Measurements from ENCODE around the gene EXOC4. TPM values are rescaled to one million over a fixed set of nuclear protein-coding genes. Genes with fewer than 3 reads are reported as not detected.

EXOC4 gene
- total RNA-seq, 4 donors from 2014 or later = 82.4 to 204 (median 128) TPM

DNA sequence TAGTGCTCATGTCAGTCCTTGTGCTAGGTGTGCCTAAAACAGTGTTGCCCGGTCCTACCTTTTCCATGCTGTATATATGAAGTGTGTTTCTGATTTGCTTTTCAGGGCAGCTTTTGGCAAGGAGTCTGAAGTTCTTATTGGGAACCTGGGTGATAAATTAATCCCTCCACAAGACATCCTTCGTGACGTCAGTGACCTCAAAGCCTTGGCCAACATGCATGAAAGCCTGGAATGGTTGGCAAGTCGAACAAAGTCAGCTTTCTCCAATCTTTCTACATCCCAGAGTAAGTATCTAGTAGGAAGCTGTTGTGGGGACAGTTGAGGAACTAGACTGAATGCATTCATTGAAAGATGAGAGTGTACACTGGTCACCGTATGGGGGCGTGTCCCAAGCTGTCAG is 684.9 kb downstream of the EXOC4 start:
- no peak for DNase-seq
- in situ Hi-C loops (cut with MboI; ENCODE audit: low pct_ligation_motif_present in 1 of 4, low pct_unique_long_range_greater_than_20kb in 1 of 4, low sequenced_read_pairs in 3 of 4) (no loop called here), intact Hi-C loops (cut with DNase I; ENCODE audit: low total_unique reads) (no loop called here)
- H3K4me3 ChIP-seq = no peak overlapping the region
- H3K27me3 ChIP-seq = no peaks in the 10 kb centered on the region
- TF ChIP-seq POLR2A (IDR thresholded peaks at IDR 0.05) = no peak
- TF ChIP-seq, protein P1, sequence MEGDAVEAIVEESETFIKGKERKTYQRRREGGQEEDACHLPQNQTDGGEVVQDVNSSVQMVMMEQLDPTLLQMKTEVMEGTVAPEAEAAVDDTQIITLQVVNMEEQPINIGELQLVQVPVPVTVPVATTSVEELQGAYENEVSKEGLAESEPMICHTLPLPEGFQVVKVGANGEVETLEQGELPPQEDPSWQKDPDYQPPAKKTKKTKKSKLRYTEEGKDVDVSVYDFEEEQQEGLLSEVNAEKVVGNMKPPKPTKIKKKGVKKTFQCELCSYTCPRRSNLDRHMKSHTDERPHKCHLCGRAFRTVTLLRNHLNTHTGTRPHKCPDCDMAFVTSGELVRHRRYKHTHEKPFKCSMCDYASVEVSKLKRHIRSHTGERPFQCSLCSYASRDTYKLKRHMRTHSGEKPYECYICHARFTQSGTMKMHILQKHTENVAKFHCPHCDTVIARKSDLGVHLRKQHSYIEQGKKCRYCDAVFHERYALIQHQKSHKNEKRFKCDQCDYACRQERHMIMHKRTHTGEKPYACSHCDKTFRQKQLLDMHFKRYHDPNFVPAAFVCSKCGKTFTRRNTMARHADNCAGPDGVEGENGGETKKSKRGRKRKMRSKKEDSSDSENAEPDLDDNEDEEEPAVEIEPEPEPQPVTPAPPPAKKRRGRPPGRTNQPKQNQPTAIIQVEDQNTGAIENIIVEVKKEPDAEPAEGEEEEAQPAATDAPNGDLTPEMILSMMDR (IDR thresholded peaks at IDR 0.05) = no peak
- TF ChIP-seq POLR2AphosphoS5 (IDR thresholded peaks at IDR 0.05) = no peak
- no peak for TF ChIP-seq EP300 (IDR thresholded peaks at IDR 0.05; ENCODE audit: low read depth)
- H3K4me1 ChIP-seq = no peaks in the 10 kb centered on the region
- no peaks in the 10 kb centered on the region for H3K9me3 ChIP-seq
- H3K27ac ChIP-seq = no peak overlapping the region
- WGBS, 2 donors (ENCODE audit: low coverage in 1 of 2) = 94 to 100% methylated on average over 3 to 6 of the region's 6 CpGs
- peaks cover 0 to 3% (median 0%) of the 10 kb centered on the region in 4 donors for H3K36me3 ChIP-seq

DNA sequence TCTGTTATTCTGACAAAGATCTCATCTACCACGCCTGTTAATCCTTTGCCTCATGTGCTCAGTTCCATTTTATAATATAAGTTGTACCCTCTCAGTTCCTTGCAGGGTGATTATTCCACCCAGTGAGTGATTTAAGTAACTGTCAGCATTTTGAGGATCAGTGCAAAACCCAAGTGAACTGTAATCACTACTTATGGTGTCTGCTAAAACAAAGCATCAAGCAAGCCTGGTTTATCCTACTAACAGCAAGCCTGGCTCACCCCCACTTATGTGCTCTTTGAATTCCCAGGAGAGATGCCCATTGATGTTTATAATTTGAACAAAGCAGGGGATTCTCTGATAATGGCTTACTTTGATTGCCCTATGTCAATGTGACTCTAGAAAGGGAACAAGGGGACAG is 687.5 kb downstream of the EXOC4 start:
- WGBS, 2 donors (ENCODE audit: low coverage in 1 of 2) = 83 to 100% methylated on average over 1 of the region's 1 CpG

DNA sequence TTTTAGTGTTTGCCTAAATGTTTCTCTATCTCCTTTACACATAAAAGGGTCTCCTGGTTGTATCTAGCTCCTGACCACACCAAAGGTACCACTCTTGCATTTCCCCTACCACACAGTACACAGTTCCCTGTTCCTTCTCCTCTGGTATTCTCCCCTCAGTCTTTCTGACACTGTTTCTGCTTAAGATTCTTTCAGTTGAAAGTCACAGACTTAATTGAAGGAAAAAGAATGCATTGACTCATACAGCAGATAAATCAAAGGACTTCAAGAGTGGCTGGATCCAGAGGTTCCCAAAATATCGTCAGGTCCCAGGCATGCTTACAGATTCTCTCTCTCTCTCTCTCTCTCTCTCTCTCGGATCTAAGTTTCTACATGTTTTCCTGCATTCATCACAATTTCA is 688.6 kb downstream of the EXOC4 start:
- in situ Hi-C loops (cut with MboI; ENCODE audit: low pct_ligation_motif_present in 1 of 4, low pct_unique_long_range_greater_than_20kb in 1 of 4, low sequenced_read_pairs in 3 of 4) (no loop called here), intact Hi-C loops (cut with DNase I; ENCODE audit: low total_unique reads) (no loop called here)
- no peaks in the 10 kb centered on the region for H3K9me3 ChIP-seq
- no peak for DNase-seq
- H3K36me3 ChIP-seq = peaks cover 0 to 3% (median 0%) of the 10 kb centered on the region in 4 donors
- 69 to 93% methylated on average over 2 of the region's 2 CpGs for WGBS, 2 donors (ENCODE audit: low coverage in 1 of 2)
- no peak overlapping the region for H3K27ac ChIP-seq
- no peaks in the 10 kb centered on the region for H3K4me1 ChIP-seq
- no peaks in the 10 kb centered on the region for H3K27me3 ChIP-seq
- TF ChIP-seq EP300 (IDR thresholded peaks at IDR 0.05; ENCODE audit: low read depth) (no peak), POLR2A (IDR thresholded peaks at IDR 0.05) (no peak), POLR2AphosphoS5 (IDR thresholded peaks at IDR 0.05) (no peak)
- TF ChIP-seq, protein P1 (IDR thresholded peaks at IDR 0.05) = no peak
- no peak overlapping the region for H3K4me3 ChIP-seq

More for the DNA sequence above, 687.5 kb downstream of the EXOC4 start:
- TF ChIP-seq EP300 (IDR thresholded peaks at IDR 0.05; ENCODE audit: low read depth) (no peak), POLR2A (IDR thresholded peaks at IDR 0.05) (no peak), POLR2AphosphoS5 (IDR thresholded peaks at IDR 0.05) (no peak)
- TF ChIP-seq, protein P1 (IDR thresholded peaks at IDR 0.05) = no peak
- Histone ChIP-seq H3K27me3 (no peaks in the 10 kb centered on the region), H3K4me1 (no peaks in the 10 kb centered on the region), H3K27ac (no peak overlapping the region), H3K9me3 (no peaks in the 10 kb centered on the region), H3K4me3 (no peak overlapping the region), H3K36me3 (peaks cover 0 to 3% (median 0%) of the 10 kb centered on the region in 4 donors)
- intact Hi-C loops (cut with DNase I; ENCODE audit: low total_unique reads) (no loop called here), in situ Hi-C loops (cut with MboI; ENCODE audit: low pct_ligation_motif_present in 1 of 4, low pct_unique_long_range_greater_than_20kb in 1 of 4, low sequenced_read_pairs in 3 of 4) (no loop called here)
- DNase-seq = no peak

DNA sequence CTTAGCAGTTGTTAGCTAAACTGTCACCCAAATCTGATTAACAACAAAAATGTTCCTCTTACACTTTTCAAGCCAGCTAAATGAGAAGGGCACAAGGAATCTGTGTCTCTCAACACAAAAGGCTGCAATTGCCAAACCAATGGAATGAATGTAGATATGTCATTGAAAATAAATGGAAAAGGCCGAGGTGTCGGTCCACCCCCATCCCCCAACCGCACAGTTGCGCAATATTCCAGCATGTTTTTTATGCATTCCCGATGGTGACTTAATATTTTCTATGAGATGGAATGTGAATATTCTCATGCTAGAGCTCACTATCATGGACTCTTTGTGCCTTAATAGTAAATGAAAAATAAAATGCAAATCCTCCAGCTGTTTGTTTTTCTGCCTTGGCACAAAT is 692.6 kb downstream of the EXOC4 start:
- Histone ChIP-seq H3K27me3 (no peaks in the 10 kb centered on the region), H3K36me3 (no peaks in the 10 kb centered on the region), H3K4me3 (no peak overlapping the region), H3K9me3 (no peaks in the 10 kb centered on the region), H3K27ac (no peak overlapping the region), H3K4me1 (no peaks in the 10 kb centered on the region)
- in situ Hi-C loops (cut with MboI; ENCODE audit: low pct_ligation_motif_present in 1 of 4, low pct_unique_long_range_greater_than_20kb in 1 of 4, low sequenced_read_pairs in 3 of 4) (no loop called here), intact Hi-C loops (cut with DNase I; ENCODE audit: low total_unique reads) (no loop called here)
- DNase-seq = no peak
- 70 to 96% methylated on average over 3 to 5 of the region's 5 CpGs for WGBS, 2 donors (ENCODE audit: low coverage in 1 of 2)
- TF ChIP-seq, protein P1 (IDR thresholded peaks at IDR 0.05) = no peak
- no peak for TF ChIP-seq EP300 (IDR thresholded peaks at IDR 0.05; ENCODE audit: low read depth)
- no peak for TF ChIP-seq POLR2A (IDR thresholded peaks at IDR 0.05)
- TF ChIP-seq POLR2AphosphoS5 (IDR thresholded peaks at IDR 0.05) = no peak

Measured in transverse colon (tissue), 4 donors.